ENCODE data around the gene DNAAF2.
"Not testable (repeated sequence)": the region's sequence is repeated elsewhere in the genome, so short reads cannot be mapped to it uniquely, and the experiment has no call there.

The DNAAF2 gene

DNA sequence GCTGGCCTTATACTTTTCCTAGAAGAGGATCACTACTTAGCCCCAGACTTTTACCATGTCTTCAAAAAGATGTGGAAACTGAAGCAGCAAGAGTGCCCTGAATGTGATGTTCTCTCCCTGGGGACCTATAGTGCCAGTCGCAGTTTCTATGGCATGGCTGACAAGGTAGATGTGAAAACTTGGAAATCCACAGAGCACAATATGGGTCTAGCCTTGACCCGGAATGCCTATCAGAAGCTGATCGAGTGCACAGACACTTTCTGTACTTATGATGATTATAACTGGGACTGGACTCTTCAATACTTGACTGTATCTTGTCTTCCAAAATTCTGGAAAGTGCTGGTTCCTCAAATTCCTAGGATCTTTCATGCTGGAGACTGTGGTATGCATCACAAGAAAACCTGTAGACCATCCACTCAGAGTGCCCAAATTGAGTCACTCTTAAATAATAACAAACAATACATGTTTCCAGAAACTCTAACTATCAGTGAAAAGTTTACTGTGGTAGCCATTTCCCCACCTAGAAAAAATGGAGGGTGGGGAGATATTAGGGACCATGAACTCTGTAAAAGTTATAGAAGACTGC is 12.9 kb downstream of the DNAAF2 start:
- no peak for DNase-seq (ENCODE audit: low read depth, low spot score)

DNA sequence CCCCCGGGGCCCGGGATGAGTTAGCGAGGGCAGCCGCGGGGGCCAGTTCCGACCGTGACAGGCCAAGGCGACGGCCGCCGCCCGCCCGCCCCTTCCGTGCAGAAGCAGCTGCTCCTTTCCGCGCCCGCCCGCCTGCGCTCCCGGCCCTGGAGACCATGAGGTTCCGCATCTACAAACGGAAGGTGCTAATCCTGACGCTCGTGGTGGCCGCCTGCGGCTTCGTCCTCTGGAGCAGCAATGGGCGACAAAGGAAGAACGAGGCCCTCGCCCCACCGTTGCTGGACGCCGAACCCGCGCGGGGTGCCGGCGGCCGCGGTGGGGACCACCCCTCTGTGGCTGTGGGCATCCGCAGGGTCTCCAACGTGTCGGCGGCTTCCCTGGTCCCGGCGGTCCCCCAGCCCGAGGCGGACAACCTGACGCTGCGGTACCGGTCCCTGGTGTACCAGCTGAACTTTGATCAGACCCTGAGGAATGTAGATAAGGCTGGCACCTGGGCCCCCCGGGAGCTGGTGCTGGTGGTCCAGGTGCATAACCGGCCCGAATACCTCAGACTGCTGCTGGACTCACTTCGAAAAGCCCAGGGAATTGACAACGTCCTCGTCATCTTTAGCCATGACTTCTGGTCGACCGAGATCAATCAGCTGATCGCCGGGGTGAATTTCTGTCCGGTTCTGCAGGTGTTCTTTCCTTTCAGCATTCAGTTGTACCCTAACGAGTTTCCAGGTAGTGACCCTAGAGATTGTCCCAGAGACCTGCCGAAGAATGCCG is 13.7 kb downstream of the DNAAF2 start:
- DNase-seq (ENCODE audit: low read depth, low spot score), result peak; percentile 36

- DNase-seq (ENCODE audit: low read depth, low spot score), result peak; percentile 86
Measured at GRCh38 chr14:49620182-49621113, 14.6 kb downstream of the DNAAF2 start, which contains the start of the genes MGAT2 and RPL36AL. Gene MGAT2, plus strand, starts transcription at chr14:49620799. Its CDS starts 470 bp downstream, at chr14:49621269. Gene RPL36AL, minus strand, starts transcription at chr14:49620626. Its CDS starts 1,522 bp downstream, at chr14:49619104.

DNA sequence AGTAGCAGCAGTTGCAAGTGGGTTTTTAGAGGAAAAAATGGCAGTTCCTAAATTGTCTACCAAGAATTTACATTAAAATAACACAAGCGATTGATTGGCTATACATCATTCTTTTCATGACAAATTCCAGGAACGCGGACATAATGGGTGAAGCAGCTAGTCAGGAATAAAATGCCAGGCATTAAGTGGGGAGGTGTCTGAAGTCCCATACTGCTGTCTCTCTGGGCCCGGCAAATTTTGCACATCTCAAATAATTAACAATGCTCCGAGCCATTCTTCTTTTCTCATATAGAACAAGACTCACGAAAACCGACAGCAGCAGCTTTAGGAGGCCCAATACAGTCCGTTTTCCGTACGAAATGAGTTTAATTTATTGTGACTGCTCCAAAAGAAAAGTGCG is 15.3 kb downstream of the DNAAF2 start:
- no peak for DNase-seq (ENCODE audit: low read depth, low spot score)

GRCh38 chr14:49619273-49619672 is 15.8 kb downstream of the DNAAF2 start:
- DNase-seq (ENCODE audit: low read depth, low spot score), result not testable (repeated sequence)

GRCh38 chr14:49617852-49618519 is 17.1 kb downstream of the DNAAF2 start:
- DNase-seq (ENCODE audit: low read depth, low spot score), result no peak

GRCh38 chr14:49615776-49616175 is 19.3 kb downstream of the DNAAF2 start:
- DNase-seq (ENCODE audit: low read depth, low spot score), result no peak

GRCh38 chr14:49614196-49614595 is 20.8 kb downstream of the DNAAF2 start:
- no peak for DNase-seq (ENCODE audit: low read depth, low spot score)

GRCh38 chr14:49612671-49613070 is 22.4 kb downstream of the DNAAF2 start:
- DNase-seq (ENCODE audit: low read depth, low spot score), result no peak

GRCh38 chr14:49612251-49612650 is 22.8 kb downstream of the DNAAF2 start:
- DNase-seq (ENCODE audit: low read depth, low spot score), result no peak

DNA sequence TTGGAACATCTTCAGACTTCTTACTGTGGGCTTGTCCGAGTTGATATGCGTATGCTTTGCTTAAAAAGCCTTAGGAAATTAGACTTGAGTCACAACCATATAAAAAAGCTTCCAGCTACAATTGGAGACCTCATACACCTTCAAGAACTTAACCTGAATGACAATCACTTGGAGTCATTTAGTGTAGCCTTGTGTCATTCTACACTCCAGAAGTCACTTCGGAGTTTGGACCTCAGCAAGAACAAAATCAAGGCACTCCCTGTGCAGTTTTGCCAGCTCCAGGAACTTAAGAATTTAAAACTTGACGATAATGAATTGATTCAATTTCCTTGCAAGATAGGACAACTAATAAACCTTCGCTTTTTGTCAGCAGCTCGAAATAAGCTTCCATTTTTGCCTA is 27.5 kb downstream of the DNAAF2 start:
- DNase-seq (ENCODE audit: low read depth, low spot score), result no peak

- DNase-seq (ENCODE audit: low read depth, low spot score), result peak; percentile 71
Measured at GRCh38 chr14:49598485-49599300, 36.4 kb downstream of the DNAAF2 start, which contains the start of gene LRR1. Gene LRR1, plus strand, starts transcription at chr14:49598940. Its CDS starts 81 bp downstream, at chr14:49599021.

- DNase-seq (ENCODE audit: low read depth, low spot score), result no peak
Measured at GRCh38 chr14:49598189-49598484, 36.9 kb downstream of the DNAAF2 start.

- DNase-seq (ENCODE audit: low read depth, low spot score), result no peak
Measured at GRCh38 chr14:49594347-49595091, 40.5 kb downstream of the DNAAF2 start.

DNA sequence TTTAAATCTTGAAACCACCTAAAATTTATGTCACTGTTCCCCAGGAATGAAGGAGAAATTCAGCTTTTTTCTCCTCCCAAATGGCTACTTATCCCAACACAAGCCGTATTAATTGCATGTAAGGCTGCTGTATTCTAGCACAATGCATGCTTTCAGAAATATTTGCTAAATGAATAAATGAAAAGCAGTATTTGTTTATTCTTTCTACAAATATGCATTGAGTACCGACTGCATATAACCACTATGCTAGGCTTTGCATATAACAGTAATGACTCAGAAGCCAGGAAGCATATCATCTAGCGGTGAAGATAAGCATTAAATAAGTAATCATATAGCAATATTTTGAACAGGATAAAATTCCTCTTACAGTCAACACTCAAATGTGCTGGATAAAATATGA is 42.0 kb downstream of the DNAAF2 start:
- DNase-seq (ENCODE audit: low read depth, low spot score), result no peak

- DNase-seq (ENCODE audit: low read depth, low spot score), result no peak
Measured at GRCh38 chr14:49589387-49589786, 45.7 kb downstream of the DNAAF2 start.

DNA sequence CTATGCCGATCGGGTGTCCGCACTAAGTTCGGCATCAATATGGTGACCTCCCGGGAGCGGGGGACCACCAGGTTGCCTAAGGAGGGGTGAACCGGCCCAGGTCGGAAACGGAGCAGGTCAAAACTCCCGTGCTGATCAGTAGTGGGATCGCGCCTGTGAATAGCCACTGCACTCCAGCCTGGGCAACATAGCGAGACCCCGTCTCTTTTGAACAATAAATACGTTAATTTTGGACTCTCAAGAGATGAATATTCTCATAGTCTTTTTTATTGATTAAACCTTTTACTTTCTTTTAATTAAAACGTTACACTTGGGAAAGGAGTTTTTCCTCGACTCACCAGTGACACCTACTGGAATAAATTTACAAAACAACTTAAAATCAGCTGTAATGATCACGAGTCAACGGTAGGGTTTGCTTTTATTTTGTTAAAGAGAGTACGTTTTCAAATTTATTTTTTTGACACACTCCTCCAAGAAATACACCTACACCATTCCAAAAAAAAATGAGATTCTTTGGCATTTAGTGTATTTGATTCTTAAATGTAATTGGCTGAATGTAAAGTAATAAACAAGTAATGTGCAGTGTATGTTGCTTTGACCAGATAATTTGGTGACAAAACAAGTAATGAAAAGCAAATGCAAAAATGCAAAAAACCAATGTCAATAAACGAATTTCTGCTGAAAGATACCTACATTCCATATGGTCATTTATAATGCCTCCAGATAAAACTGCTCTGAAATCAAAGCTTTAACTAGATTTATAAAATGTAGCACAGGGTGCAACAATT is 48.2 kb downstream of the DNAAF2 start:
- DNase-seq (ENCODE audit: low read depth, low spot score), result no peak

DNA sequence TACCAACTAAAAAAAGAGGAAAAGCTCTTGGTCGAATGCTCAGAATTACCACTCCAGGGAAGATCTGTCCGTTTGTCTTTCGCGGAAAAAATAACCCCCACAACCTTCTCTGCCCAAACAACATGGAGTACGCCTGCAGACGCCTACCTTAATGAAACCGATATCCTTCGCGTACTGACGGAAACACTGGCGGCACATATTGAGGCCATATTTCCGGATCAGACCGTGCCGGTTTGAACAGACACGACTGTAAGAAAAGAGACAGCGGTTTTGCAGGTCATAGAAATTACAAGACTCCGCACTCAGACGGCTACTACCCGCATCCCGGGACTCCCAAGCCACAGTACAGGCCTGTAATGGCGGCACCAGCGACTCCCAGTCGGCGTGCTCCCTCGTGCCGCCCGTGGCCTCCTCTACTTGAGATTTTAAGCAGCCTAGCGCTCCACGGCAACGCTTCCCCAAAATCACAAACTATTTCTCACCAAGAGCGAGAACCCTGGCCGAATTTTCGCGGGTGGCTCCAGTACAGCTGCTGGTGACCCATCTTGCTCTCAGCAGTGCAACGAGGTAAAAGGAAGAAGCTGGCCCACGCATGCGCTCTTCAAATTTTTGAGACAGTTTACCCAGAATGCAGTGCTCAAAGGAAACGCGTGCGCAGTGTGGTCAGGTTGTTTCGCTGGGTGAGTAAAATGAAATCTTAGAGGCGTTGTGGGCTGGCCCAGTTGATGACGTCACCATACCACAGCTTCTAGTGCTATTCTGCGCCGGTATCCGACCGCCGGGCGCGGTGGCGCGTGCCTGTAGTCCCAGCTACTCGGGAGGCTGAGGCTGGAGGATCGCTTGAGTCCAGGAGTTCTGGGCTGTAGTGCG is 49.0 kb downstream of the DNAAF2 start, which contains the start of gene RPS29:
Gene RPS29 (minus strand): TSS at position 578 of the 870 bp plus-strand sequence. CDS start 34 bp downstream, at position 544.
- peak; percentile 97 for DNase-seq (ENCODE audit: low read depth, low spot score)

All from activated CD4-positive, CD25-positive, alpha-beta regulatory T cell treated with anti-CD3 and anti-CD28 coated beads, Interleukin-2, amount 50 U/mL, for 16 hours (primary cell).